Measurements from ENCODE around the gene TAS2R16.

- TF ChIP-seq CTCF (IDR thresholded peaks at IDR 0.05 in 2 of 3, conservative IDR thresholded peaks at IDR 0.05 in 1 of 3; ENCODE audit: borderline replicate concordance in 1 of 3, insufficient read depth in 1 of 3, low read depth in 2 of 3, low read length in 2 of 3) (no peak), CEBPB (IDR thresholded peaks at IDR 0.05; ENCODE audit: low read depth) (no peak), POLR2AphosphoS5 (IDR thresholded peaks at IDR 0.05; ENCODE audit: low read depth, low read length) (no peak), ZNF274 (IDR thresholded peaks at IDR 0.05; ENCODE audit: low read depth, low read length) (no peak), POLR2A (IDR thresholded peaks at IDR 0.05; ENCODE audit: borderline replicate concordance, extremely low read depth, insufficient read depth, insufficient read length) (no peak), JUND (IDR thresholded peaks at IDR 0.05) (no peak), CBX3 (IDR thresholded peaks at IDR 0.05; ENCODE audit: low read depth) (no peak), EZH2phosphoT487 (IDR thresholded peaks at IDR 0.05; ENCODE audit: borderline replicate concordance) (no peak), EZH2 (IDR thresholded peaks at IDR 0.05) (no peak), RAD21 (IDR thresholded peaks at IDR 0.05; ENCODE audit: low read depth) (no peak), REST (IDR thresholded peaks at IDR 0.05; ENCODE audit: low read depth) (no peak), SIN3A (IDR thresholded peaks at IDR 0.05; ENCODE audit: low read depth) (no peak), MAX (IDR thresholded peaks at IDR 0.05) (no peak), SRF (IDR thresholded peaks at IDR 0.05; ENCODE audit: low read depth) (no peak)
These were observed 27.1 kb upstream of the TAS2R16 start for GRCh38 chr7:123022576-123022975.

Measured in HCT116 (cell line).